K562 treated with DMSO at 1 percent for 48 hours (cell line): ENCODE data around the gene CDK3. TPM values are rescaled to one million over a fixed set of nuclear protein-coding genes. Genes with fewer than 3 reads are reported as not detected.

Source experiments
- total RNA-seq: library from RNA; unstranded; fragments of 300-600 nt; gene quantifications from 2 replicates; pipeline ENCODE4 v1.2.3, GENCODE V29; 2022; ENCODE audit warnings: low replicate concordance; ENCODE audit errors: extremely low read depth

CDK3 gene
- not detected in 2 replicates for total RNA-seq

DNA sequence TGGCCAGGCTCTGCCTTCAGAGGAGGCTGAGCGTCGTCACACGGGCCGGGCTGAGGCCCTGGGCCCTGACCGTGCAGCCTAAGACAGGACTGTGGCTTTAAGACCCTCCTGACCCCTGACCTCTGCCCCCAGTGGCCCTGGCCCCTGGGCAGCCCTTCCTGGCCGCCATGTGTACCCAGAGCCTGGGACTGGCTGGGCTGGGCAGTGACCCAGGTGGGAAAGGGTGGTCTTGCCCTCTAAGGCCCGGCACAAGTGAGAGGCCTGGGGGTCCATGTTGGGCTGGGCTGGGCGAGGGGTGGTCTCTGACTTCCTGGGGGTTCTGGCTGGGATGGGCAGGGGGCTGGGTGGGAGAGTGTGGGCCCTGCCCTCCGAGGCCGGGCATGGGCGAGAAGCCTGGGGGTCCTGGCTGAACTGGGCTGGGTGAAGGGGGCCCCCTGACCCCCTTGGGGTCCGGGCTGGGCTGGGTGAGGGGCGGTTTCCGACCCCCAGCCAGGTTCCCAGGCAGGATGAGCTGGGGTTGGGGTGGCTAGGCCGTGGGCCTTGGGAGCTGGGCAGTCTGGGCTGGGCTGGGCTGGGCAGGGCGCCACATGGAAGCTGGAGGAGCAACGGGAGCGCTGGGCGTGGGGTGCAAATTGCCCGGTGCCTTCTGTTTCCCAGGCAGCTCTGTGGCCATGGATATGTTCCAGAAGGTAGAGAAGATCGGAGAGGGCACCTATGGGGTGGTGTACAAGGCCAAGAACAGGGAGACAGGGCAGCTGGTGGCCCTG lies at the start of gene CDK3:
Gene CDK3, plus strand, starts transcription at position 101 of the 767 bp plus-strand sequence. Its CDS starts 571 bp downstream, at position 672.

DNA sequence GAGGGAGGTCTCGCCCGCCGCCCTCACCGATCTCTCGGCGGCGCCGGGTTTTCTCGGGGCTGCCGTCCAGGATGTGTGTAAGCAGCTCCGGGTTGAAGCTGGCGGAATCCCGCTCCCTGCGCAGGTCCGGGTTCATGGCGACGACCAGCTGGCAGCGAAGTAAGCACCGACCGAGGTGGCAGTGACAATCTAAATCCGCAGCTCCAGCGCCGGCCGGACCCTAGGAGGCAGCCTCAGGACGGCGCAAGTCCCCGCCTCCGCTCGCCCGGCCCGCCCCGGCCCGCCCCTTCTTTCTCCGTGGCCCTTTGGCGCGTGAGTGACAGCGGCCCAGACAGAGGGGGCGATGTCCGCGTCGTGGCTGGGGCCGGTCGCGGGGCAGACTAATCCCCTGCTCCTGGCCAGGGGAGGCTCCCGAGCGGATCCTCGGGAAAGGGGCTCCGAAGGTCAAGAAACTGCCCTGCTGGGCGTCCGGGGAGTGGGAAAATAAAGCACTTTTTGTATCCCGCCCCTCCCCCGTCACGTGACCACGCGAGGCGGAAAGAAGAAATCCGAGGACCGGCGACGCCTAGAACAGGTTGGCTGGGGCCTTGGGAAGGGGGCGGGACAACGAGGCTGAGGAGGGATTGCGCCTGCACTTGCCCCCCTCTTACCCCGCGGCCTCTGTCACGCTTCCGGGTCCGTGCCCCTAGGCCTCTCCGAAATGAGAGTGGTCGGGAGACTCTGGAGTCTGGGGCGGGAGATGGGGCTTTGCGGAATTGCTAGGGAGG lies 21.5 kb upstream of the CDK3 start, which contains the start of the genes ACOX1 and TEN1:
Gene ACOX1, minus strand, starts transcription at position 229 of the 767 bp plus-strand sequence. Its CDS starts 93 bp downstream, at position 136.
Gene TEN1, plus strand, starts transcription at position 303 of the 767 bp plus-strand sequence. CDS start 6,953 bp downstream, outside the sequence.

GRCh38 chr17:76027159-76027839 lies 26.6 kb downstream of the CDK3 start, which contains the start of gene EVPL:
Gene EVPL, minus strand, starts transcription at chr17:76027306. Its CDS starts 108 bp downstream, at chr17:76027198.

Other genes starting within 250 kb of the CDK3 start
- gene GALK1, start 235.7 kb upstream of the CDK3 start, total RNA-seq = not detected in 2 replicates
- not detected in 2 replicates for gene UNK, start 216.0 kb upstream of the CDK3 start, total RNA-seq
- gene UNC13D, start 156.5 kb upstream of the CDK3 start, total RNA-seq = 220 TPM in 1 of 2 replicates, not detected in the other
- gene WBP2, start 145.5 kb upstream of the CDK3 start, total RNA-seq = 432 TPM in 1 of 2 replicates, not detected in the other
- not detected in 2 replicates for gene TRIM47, start 122.3 kb upstream of the CDK3 start, total RNA-seq
- not detected in 2 replicates for gene TRIM65, start 103.9 kb upstream of the CDK3 start, total RNA-seq
- not detected in 2 replicates for gene MRPL38, start 96.0 kb upstream of the CDK3 start, total RNA-seq
- gene FBF1, start 59.8 kb upstream of the CDK3 start, total RNA-seq = not detected in 2 replicates
- gene ACOX1, start 21.7 kb upstream of the CDK3 start, total RNA-seq = not detected in 2 replicates
- gene TEN1, start 21.6 kb upstream of the CDK3 start, total RNA-seq = not detected in 2 replicates
- gene EVPL, start 26.5 kb downstream of the CDK3 start, total RNA-seq = not detected in 2 replicates
- gene SRP68, start 71.7 kb downstream of the CDK3 start, total RNA-seq = not detected in 2 replicates
- not detected in 2 replicates for gene GALR2, start 73.9 kb downstream of the CDK3 start, total RNA-seq
- not detected in 2 replicates for gene ZACN, start 78.3 kb downstream of the CDK3 start, total RNA-seq
- gene EXOC7, start 102.9 kb downstream of the CDK3 start, total RNA-seq = not detected in 2 replicates
- gene FOXJ1, start 140.4 kb downstream of the CDK3 start, total RNA-seq = not detected in 2 replicates
- gene RNF157, start 239.6 kb downstream of the CDK3 start, total RNA-seq = not detected in 2 replicates